Esophagus squamous epithelium (tissue), 4 donors: ENCODE measurements around the gene RAMAC.

Source experiments
- POLR2A ChIP-seq, 4 donors: fragments of 450-650 bp; IDR thresholded peaks; one replicate each; pipeline ENCODE4 v1.6.1; 2017; ENCODE audit warnings: antibody characterized with exemption in 4 of 4, mild to moderate bottlenecking in 4 of 4, moderate library complexity in 3 of 4
- TF ChIP-seq, protein P1 (sequence below), 6 experiments: fragments of 450-650 bp in 4 of 6; fragments of 200-600 bp in 2 of 6; sonication (generic) in 2 of 6; IDR thresholded peaks; one replicate each; pipeline ENCODE4 v1.5.1; 2016 to 2019; ENCODE audit warnings: antibody characterized with exemption in 6 of 6, mild to moderate bottlenecking in 4 of 6, moderate library complexity in 4 of 6

DNA sequence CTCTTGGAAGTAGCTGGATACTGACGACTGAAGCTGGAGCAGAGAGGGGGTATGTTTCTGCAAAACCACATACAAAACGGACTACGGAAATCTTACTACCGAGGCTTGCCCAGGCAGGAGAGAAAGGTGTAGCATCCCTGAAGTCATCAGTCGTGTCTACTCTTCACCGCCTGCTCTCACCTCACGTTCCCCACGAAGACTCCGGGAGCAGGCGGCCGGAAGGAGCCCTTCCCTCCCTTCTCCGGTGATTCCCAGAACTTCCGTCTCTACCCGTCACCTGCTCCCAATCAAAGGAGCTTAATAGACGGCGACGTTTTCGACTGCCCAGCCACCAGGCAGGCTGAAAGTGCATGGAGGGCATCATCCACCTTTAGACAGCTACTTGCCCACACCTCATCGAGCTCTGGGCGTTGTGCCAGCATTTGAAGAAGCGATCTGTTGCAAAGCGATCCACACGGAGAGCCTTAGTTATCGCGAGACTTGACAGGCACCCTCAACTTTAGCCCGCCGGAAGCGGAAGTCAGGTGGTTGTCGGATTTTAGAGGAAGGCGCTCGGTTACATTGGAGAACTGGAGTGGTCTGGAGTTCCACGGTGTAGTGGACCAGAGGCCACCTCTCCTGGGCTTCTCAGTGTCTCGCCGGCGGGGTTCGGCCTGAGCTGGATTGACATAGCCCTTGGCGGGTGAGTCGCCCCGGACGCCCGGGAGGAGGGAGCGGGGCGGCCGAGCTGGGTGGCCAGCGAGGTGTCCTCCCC, at the start of gene RAMAC:
- TF ChIP-seq, protein P1, sequence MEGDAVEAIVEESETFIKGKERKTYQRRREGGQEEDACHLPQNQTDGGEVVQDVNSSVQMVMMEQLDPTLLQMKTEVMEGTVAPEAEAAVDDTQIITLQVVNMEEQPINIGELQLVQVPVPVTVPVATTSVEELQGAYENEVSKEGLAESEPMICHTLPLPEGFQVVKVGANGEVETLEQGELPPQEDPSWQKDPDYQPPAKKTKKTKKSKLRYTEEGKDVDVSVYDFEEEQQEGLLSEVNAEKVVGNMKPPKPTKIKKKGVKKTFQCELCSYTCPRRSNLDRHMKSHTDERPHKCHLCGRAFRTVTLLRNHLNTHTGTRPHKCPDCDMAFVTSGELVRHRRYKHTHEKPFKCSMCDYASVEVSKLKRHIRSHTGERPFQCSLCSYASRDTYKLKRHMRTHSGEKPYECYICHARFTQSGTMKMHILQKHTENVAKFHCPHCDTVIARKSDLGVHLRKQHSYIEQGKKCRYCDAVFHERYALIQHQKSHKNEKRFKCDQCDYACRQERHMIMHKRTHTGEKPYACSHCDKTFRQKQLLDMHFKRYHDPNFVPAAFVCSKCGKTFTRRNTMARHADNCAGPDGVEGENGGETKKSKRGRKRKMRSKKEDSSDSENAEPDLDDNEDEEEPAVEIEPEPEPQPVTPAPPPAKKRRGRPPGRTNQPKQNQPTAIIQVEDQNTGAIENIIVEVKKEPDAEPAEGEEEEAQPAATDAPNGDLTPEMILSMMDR (IDR thresholded peaks at IDR 0.05), result peak in 1 of 6 experiments; percentile 5
- peak in 2 of 4 donors; percentile 21 to 53 for TF ChIP-seq POLR2A (IDR thresholded peaks at IDR 0.05)
